IMR-90 (cell line): ENCODE results near the gene SEMA4B.

ENCODE experiments used
- BHLHE40 ChIP-seq: fragments of 150-350 bp; IDR thresholded peaks from 2 replicates; pipeline ENCODE4 v1.6.1; 2016; ENCODE audit warnings: mild to moderate bottlenecking, low read depth, low read length
- CHD1 ChIP-seq: IDR thresholded peaks from 2 replicates; pipeline ENCODE4 v1.6.1; 2012; ENCODE audit warnings: low read depth, low read length, improper control_type of control experiment
- FOS ChIP-seq: fragments of 150-350 bp; IDR thresholded peaks from 2 replicates; pipeline ENCODE4 v1.6.1; 2016; ENCODE audit warnings: low read depth, low read length
- MXI1 ChIP-seq: IDR thresholded peaks from 2 replicates; pipeline ENCODE4 v1.6.1; 2012; ENCODE audit warnings: low read depth, mild to moderate bottlenecking, low read length, moderate library complexity, borderline replicate concordance
- POLR2A ChIP-seq: IDR thresholded peaks from 2 replicates; pipeline ENCODE4 v1.6.1; 2012; ENCODE audit warnings: mild to moderate bottlenecking, low read depth, low read length
- RAD21 ChIP-seq: IDR thresholded peaks from 2 replicates; pipeline ENCODE4 v1.6.1; 2012; ENCODE audit warnings: low read length, improper control_type of control experiment
- SMC3 ChIP-seq: fragments of 150-350 bp; IDR thresholded peaks from 2 replicates; pipeline ENCODE4 v1.6.1; 2016; ENCODE audit warnings: low read depth, mild to moderate bottlenecking, antibody characterized with exemption, low read length, moderate library complexity
- TF ChIP-seq, protein P1 (sequence below): conservative IDR thresholded peaks from 2 replicates; pipeline ENCODE4 v1.5.1; 2012; ENCODE audit warnings: mild to moderate bottlenecking, low read depth, low read length, improper control_type of control experiment

DNA sequence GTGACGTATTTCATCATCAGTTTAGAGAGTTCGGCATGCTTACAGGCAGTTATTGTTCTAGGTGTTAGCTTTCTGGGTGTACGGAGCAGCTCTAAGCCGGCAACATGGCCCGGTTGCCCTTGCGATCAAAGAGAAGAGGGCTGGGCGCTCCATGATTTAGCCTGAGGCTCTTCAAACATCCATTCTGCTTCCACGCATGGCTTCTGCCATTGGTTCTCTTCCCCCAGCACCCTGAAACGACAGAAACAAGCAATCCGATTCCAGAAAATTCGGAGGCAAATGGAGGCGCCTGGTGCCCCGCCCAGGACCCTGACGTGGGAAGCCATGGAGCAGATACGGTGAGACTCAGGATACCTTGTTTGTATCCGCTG is 64.9 kb downstream of the SEMA4B start:
- TF ChIP-seq, protein P1, sequence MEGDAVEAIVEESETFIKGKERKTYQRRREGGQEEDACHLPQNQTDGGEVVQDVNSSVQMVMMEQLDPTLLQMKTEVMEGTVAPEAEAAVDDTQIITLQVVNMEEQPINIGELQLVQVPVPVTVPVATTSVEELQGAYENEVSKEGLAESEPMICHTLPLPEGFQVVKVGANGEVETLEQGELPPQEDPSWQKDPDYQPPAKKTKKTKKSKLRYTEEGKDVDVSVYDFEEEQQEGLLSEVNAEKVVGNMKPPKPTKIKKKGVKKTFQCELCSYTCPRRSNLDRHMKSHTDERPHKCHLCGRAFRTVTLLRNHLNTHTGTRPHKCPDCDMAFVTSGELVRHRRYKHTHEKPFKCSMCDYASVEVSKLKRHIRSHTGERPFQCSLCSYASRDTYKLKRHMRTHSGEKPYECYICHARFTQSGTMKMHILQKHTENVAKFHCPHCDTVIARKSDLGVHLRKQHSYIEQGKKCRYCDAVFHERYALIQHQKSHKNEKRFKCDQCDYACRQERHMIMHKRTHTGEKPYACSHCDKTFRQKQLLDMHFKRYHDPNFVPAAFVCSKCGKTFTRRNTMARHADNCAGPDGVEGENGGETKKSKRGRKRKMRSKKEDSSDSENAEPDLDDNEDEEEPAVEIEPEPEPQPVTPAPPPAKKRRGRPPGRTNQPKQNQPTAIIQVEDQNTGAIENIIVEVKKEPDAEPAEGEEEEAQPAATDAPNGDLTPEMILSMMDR = no peak
- no peak for TF ChIP-seq RAD21
- TF ChIP-seq POLR2A = no peak
- no peak for TF ChIP-seq FOS
- TF ChIP-seq SMC3 = no peak
- no peak for TF ChIP-seq BHLHE40
- no peak for TF ChIP-seq CHD1
- no peak for TF ChIP-seq MXI1
